Activated T-cell treated with anti-CD3 and anti-CD28 coated beads, Interleukin-2, amount 50 U/mL, for 4 hours (primary cell): ENCODE measurements around the gene COL4A4. TPM values are rescaled to one million over a fixed set of nuclear protein-coding genes. Genes with fewer than 3 reads are reported as not detected.
A peak's percentile ranks its signal among the peaks of the same experiment; 100 is the strongest.
"Not testable (repeated sequence)": the region's sequence is repeated elsewhere in the genome, so short reads cannot be mapped to it uniquely, and the experiment has no call there.

Source experiments
- ATAC-seq, 2 donors: fragments of 200-7000 bp; cut with Tn5 transposase; one replicate each; pipeline ENCODE4 v1.10.0; 2021
- DNase-seq: peaks from one replicate; pipeline ENCODE4 v3.0.0-alpha.2; 2020
- H3K27me3 Mint-ChIP-seq: one replicate; pipeline ENCODE4 v1.8.0; 2021; ENCODE audit warnings: low read depth, mixed read lengths
- H3K36me3 Mint-ChIP-seq: one replicate; pipeline ENCODE4 v1.8.0; 2022; ENCODE audit warnings: mixed read lengths; ENCODE audit not compliant: insufficient read depth
- H3K4me1 Mint-ChIP-seq: one replicate; pipeline ENCODE4 v1.8.0; 2021; ENCODE audit warnings: low read depth, mixed read lengths
- H3K4me3 Mint-ChIP-seq: one replicate; pipeline ENCODE4 v1.8.0; 2021; ENCODE audit warnings: mild to moderate bottlenecking, moderate library complexity, mixed read lengths
- H3K9me3 Mint-ChIP-seq: one replicate; pipeline ENCODE4 v1.8.0; 2021; ENCODE audit warnings: mixed read lengths
- total RNA-seq, 3 donors: library from RNA; stranded (reverse); gene quantifications; one replicate each; pipeline ENCODE4 v1.2.1, GENCODE V29; 2021

The COL4A4 gene
- total RNA-seq, 3 donors from 2014 or later, result 0.14 TPM; not detected in 2

DNA sequence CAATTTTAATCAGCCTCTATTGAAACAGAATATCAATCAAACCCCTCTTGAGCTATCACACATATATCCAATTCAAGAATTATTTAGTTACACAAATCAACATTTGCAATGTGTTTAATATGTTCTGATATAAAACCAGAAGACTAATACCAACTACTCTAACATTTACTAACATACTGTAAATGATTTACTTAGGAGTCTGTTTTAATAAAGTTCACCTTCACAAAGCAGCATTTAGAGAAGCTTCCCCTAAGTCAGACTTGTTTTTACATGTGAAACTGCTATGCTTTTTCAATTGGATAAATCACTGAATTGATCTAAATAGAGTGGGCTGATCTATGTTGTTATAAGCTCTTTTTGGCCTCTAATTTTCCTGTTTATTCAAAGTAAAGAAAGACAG, 18.8 kb upstream of the COL4A4 start:
- H3K4me1 Mint-ChIP-seq, result no peaks in the 10 kb centered on the region
- no peaks in the 10 kb centered on the region for H3K9me3 Mint-ChIP-seq
- no peak overlapping the region for H3K4me3 Mint-ChIP-seq
- no peak for ATAC-seq
- no peaks in the 10 kb centered on the region for H3K36me3 Mint-ChIP-seq
- no peak for DNase-seq
- peaks cover 7% of the 10 kb centered on the region for H3K27me3 Mint-ChIP-seq

GRCh38 chr2:227180770-227181169, 16.8 kb upstream of the COL4A4 start:
- Mint-ChIP-seq H3K36me3 (no peaks in the 10 kb centered on the region), H3K27me3 (peaks cover 10% of the 10 kb centered on the region)

DNA sequence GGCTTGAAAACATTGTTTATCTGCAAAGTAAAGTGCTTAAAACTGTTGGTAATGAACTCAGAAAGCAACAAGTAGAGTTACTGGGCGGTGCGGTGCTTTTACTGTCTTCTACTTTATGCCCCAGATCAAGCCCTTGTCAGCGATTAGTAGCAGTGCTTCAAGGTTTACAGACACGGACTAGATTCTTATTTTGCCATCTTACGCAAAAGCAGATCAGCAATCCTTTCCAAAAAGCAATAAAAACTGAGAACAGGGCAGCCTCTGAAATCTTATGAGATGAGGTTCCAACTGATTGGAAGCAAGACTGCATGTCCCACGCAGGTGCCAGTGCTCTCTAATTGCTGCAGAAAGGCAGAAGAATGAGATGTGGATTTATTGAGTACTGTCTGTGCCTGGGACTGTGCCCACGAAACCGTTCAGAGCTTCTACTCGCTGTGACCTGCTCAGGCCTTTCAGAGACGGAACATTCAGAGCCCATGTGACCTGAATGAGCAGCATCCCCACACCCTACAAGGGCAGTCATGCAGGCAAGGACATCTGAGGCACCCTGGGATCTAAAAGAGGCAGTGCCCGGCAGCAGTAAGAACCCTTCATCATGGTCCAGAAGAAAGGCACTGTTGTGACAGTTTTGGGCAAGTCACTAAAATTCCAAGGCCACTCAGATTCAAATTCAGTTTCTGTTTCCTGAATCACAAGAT, 16.1 kb upstream of the COL4A4 start:
- H3K4me1 Mint-ChIP-seq, result no peaks in the 10 kb centered on the region
- peaks cover 9% of the 10 kb centered on the region for H3K27me3 Mint-ChIP-seq
- DNase-seq (no peak), ATAC-seq (no peak)
- no peaks in the 10 kb centered on the region for H3K36me3 Mint-ChIP-seq
- no peak overlapping the region for H3K4me3 Mint-ChIP-seq
- H3K9me3 Mint-ChIP-seq, result no peaks in the 10 kb centered on the region

More at GRCh38 chr2:227180770-227181169, 16.8 kb upstream of the COL4A4 start:
- H3K4me1 Mint-ChIP-seq, result no peaks in the 10 kb centered on the region
- ATAC-seq, result no peak
- DNase-seq, result no peak
- H3K9me3 Mint-ChIP-seq, result no peaks in the 10 kb centered on the region
- no peak overlapping the region for H3K4me3 Mint-ChIP-seq

DNA sequence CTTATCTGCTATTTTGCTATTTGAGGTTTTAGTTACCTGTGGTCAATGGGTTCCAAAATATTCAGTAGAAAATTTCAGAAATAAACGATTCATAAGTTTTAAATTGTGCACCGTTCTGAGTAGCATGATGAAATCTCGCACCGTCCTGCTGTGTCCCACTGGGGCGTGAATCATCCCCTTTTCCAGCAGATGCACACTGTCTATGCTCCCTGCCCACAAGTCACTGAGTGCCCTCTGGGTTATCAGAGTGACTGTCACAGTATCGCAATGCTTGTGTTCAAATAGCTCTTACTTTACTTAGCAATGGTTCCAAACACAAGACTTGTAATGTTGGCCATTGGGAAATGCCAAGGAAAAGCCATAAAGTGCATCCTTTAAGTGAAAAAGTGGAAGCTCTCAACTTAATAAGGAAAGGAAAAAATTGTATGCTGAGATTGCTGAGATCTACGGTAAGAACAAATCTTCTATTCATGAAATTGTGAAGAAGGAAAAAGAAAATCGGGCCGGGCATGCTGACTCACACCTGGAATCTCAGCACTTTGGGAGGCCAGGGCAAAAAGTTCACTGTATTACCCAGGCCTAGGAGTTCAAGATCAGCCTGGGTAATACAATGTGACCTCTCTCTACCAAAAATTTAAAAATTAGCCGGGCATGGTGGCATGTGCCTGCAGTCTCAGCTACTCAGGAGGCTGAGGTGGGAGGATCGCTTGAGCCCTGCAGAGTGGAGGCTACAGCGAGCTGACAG, 13.8 kb upstream of the COL4A4 start:
- DNase-seq, result no peak
- H3K4me3 Mint-ChIP-seq, result no peak overlapping the region
- H3K4me1 Mint-ChIP-seq, result no peaks in the 10 kb centered on the region
- no peak for ATAC-seq
- H3K36me3 Mint-ChIP-seq, result no peaks in the 10 kb centered on the region
- H3K9me3 Mint-ChIP-seq, result no peaks in the 10 kb centered on the region
- H3K27me3 Mint-ChIP-seq, result peaks cover 8% of the 10 kb centered on the region

- H3K4me1 Mint-ChIP-seq, H3K4me3 Mint-ChIP-seq, H3K36me3 Mint-ChIP-seq, H3K9me3 Mint-ChIP-seq, DNase-seq, ATAC-seq: not testable (repeated sequence)
- peaks cover 16% of the 10 kb centered on the region for H3K27me3 Mint-ChIP-seq
Observed at GRCh38 chr2:227171779-227172178, 7.8 kb upstream of the COL4A4 start.

DNA sequence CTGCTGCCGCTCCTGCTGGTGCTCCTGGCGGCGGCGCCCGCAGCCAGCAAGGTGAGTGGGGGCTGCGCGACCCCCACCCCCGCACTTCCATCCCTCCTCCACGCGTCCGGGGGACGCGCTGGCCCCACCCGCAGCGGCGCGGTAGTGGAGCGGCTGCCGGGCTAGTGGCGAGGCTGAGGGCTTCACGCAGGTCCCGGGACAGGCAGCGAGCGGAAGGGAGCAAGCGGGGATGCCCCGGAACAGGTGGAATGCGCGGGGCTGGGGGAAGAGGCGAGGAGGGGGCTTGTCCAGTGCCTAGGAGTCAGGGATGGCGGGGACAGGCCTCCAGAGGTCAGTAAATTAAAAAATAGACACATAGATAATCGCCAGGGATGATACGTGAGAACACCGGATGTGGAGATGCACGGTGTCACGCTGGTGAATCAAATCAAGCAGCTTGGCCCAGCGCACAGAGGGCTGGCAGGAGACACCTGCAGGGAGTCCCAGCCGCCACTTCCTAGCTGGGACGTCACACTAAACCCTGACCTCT, 822 bp upstream of the COL4A4 start:
- ATAC-seq (peak; percentile 49 to 58), DNase-seq (no peak)
- peaks cover 8% of the 10 kb centered on the region for H3K4me1 Mint-ChIP-seq
- no peaks in the 10 kb centered on the region for H3K36me3 Mint-ChIP-seq
- H3K27me3 Mint-ChIP-seq, result peaks cover 52% of the 10 kb centered on the region
- peak overlapping the region; percentile 59 for H3K4me3 Mint-ChIP-seq
- no peaks in the 10 kb centered on the region for H3K9me3 Mint-ChIP-seq

DNA sequence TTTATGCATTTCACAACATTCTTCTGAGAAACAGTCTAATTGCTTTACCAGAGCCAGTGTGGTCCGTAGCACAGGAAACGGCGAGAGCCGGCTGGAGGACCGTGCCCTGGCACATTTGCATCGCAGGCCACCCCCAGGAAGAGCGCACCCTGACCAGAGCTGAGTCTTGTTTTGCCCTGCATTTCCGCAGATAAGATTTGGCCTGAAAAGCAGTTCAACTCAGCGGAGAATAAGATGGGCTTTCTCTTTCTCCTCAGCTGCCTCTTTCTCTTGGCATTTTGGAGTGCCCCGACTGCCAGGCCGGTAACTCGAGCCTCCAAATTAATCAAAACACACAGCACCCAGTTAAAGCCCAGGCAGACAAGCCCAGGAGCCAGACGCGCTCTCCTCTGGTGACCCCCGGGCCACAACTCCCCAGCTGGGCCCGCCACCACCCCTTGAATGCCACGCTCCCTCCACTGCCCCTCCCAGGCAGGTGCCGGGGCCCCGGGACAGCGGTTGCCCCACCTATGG, 464 bp downstream of the COL4A4 start:
- Mint-ChIP-seq H3K36me3 (no peaks in the 10 kb centered on the region), H3K27me3 (peaks cover 57% of the 10 kb centered on the region), H3K4me3 (peak overlapping the region; percentile 67), H3K4me1 (peaks cover 8% of the 10 kb centered on the region), H3K9me3 (peaks cover 4% of the 10 kb centered on the region)
- ATAC-seq (no peak), DNase-seq (no peak)

DNA sequence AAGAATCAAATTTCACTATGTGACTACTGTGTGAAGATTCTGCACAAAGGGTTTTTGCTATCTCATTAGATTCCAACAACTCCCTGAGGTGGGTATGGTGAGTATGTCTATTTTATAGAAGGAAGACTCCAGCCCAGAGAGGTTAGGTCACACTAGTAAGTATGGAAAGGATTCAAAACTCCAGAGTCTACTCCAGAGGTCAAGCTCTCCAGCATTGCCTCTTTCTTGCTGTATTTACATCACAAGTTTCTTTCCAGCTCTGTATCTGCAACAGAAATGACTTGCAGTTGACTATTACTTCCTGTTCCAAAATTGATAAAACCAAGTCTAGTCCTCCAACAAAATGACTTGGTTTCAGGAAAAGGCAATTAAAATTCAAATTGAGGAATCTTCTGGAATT, 2.1 kb downstream of the COL4A4 start:
- no peak overlapping the region for H3K4me3 Mint-ChIP-seq
- H3K4me1 Mint-ChIP-seq, result peaks cover 8% of the 10 kb centered on the region
- peaks cover 46% of the 10 kb centered on the region for H3K27me3 Mint-ChIP-seq
- DNase-seq (no peak), ATAC-seq (no peak)
- peaks cover 4% of the 10 kb centered on the region for H3K9me3 Mint-ChIP-seq
- no peaks in the 10 kb centered on the region for H3K36me3 Mint-ChIP-seq

DNA sequence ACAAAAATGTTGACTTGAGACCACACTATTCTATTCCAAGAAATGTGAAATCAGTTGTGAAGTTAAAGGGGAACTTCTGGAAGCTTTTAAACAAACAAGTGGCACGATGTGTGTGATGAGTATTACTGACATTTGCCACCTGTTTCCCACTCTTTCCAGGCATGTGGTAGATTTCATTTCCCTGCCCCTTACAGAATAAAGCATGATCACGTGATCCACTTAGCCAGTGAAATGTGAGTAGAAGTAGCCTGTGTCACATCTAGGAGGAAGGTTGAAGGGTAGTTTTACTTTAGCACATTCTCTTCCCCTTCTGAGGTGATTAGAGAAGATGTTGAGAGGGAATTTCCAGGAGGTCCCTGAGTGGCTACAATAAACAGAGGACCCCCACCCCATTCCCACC, 3.8 kb downstream of the COL4A4 start:
- ATAC-seq (no peak), DNase-seq (no peak)
- Mint-ChIP-seq H3K27me3 (peaks cover 48% of the 10 kb centered on the region), H3K4me1 (peaks cover 8% of the 10 kb centered on the region), H3K36me3 (no peaks in the 10 kb centered on the region), H3K4me3 (no peak overlapping the region), H3K9me3 (peaks cover 4% of the 10 kb centered on the region)

DNA sequence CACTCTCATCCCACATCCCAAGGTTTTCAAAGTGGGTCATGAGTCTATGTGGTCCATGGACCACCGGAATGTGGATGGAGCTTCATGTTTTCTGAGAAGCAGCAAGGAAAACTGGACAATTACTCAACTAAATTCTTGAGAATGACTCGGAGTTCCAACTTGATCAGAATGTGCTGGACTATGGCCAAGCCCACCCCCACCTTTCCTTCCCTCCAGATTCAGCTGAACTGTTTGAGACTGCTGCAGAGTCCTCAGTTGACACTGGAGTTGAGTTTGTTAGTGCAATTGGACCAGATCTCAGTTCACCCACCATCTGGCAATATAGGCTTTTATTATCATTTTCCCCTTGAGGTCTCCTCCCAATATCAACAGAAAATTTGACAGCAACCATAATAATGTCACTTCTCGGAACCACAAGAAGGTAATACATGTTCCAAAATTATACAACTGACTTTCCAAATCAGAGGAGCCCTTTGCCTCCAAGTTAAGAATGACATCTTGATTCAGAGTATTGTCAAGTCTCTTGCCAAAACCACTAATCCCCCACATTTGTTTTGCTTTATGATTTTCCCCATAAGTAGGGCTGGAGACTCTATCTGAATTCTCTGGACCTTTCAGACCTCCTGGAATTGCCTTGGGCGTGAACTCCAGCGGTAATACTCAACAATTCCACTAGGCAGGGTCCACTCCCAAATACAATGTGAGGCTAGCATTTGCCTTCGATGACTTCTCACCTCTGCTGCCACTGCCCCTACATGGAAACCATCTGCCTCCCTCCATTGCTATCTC, 8.8 kb downstream of the COL4A4 start:
- H3K27me3 Mint-ChIP-seq, result peaks cover 40% of the 10 kb centered on the region
- DNase-seq (no peak), ATAC-seq (no peak)
- H3K4me3 Mint-ChIP-seq, result no peak overlapping the region
- H3K4me1 Mint-ChIP-seq, result no peaks in the 10 kb centered on the region
- peaks cover 4% of the 10 kb centered on the region for H3K9me3 Mint-ChIP-seq
- no peaks in the 10 kb centered on the region for H3K36me3 Mint-ChIP-seq

DNA sequence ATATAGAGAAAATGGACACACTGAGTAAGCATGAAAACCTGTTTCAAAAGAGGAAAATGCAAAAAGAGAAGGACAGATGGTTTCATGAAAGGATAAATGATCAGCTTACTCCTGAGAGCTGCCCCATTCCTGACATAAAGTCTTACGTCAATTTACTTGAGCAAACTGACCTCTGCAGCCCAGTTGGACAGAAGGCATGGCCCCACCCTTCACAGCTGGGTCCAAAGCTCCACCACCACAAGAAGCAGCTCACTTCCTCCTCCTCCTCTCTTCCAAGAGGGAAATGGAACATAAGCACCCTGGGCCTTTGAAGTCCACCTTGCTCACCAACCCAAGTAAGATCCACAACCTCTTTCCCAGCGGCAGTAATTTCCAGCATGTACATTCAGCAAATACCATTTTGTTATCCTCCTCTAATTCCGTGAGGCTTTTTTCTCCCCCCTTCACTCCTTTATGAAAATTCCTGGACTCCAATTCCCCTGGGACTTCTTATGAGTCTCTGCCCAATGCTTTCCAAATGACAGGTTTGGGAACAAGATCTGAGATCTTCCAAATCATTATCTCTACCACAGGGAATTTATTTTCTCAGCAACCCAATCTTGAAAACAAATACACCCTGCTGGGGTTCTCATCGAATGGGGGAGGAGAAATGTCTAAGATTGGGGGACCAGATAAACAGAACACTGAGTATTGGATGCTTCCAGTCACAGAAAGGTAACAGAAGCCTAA, 10.1 kb downstream of the COL4A4 start:
- DNase-seq (no peak), ATAC-seq (no peak)
- H3K36me3 Mint-ChIP-seq, result no peaks in the 10 kb centered on the region
- H3K9me3 Mint-ChIP-seq, result peaks cover under 1% of the 10 kb centered on the region
- H3K4me3 Mint-ChIP-seq, result no peak overlapping the region
- H3K27me3 Mint-ChIP-seq, result peaks cover 34% of the 10 kb centered on the region
- H3K4me1 Mint-ChIP-seq, result no peaks in the 10 kb centered on the region

- Mint-ChIP-seq H3K27me3 (peaks cover 33% of the 10 kb centered on the region), H3K4me1 (no peaks in the 10 kb centered on the region), H3K36me3 (no peaks in the 10 kb centered on the region), H3K4me3 (no peak overlapping the region), H3K9me3 (no peaks in the 10 kb centered on the region)
- DNase-seq, result no peak
- no peak for ATAC-seq
Observed at GRCh38 chr2:227153307-227153706, 10.7 kb downstream of the COL4A4 start.

- Mint-ChIP-seq H3K4me3 (no peak overlapping the region), H3K4me1 (no peaks in the 10 kb centered on the region), H3K9me3 (no peaks in the 10 kb centered on the region), H3K27me3 (peaks cover 31% of the 10 kb centered on the region), H3K36me3 (no peaks in the 10 kb centered on the region)
- DNase-seq (no peak), ATAC-seq (no peak)
Observed at GRCh38 chr2:227152093-227152766, 11.8 kb downstream of the COL4A4 start.
